K562 (cell line): Measurements from ENCODE around the gene PIEZO2. TPM values are rescaled to one million over a fixed set of nuclear protein-coding genes. Genes with fewer than 3 reads are reported as not detected.
"Not testable (repeated sequence)": the region's sequence is repeated elsewhere in the genome, so short reads cannot be mapped to it uniquely, and the experiment has no call there.

Experiments
- ATAC-seq: fragments of 200-7000 bp; cut with Tn5 transposase; 3 replicates; pipeline ENCODE4 v1.9.1; 2020; ENCODE audit warnings: moderate library complexity
- BruUV-seq: library from RNA; stranded (reverse); fragments of 400-500 nt; replicated peaks from 2 replicates; lab custom pipeline; 2021; lab: Mats Ljungman, UMichigan
- CTCF ChIA-PET: fragments of 300-600 bp; formaldehyde crosslinking; extraction: SDS; loops from one replicate; lab custom pipeline; 2021; ENCODE audit warnings: low intra/inter-chr PET ratio; lab: Yijun Ruan, JAX
- POLR2A ChIA-PET: fragments of 300-600, 350-650 bp; sonication (Branson Sonifier 250); formaldehyde crosslinking; extraction: SDS; loops from one replicate; lab custom pipeline; 2021; ENCODE audit warnings: antibody characterized with exemption, inconsistent platforms; lab: Yijun Ruan, JAX
- DNase-seq, 4 experiments: peaks; one replicate each; pipeline versions ENCODE4 v3.0.0 to v3.0.0-alpha.2; 2011 to 2018; ENCODE audit warnings: low spot score in 3 of 4, mixed read lengths in 3 of 4; ENCODE audit errors: extremely low read depth in 1 of 4
- FAIRE-seq: peaks from 2 replicates; lab custom pipeline; 2011; peaks lifted over from hg19 to GRCh38; lab: Jason Lieb, UNC
- H2AFZ ChIP-seq: 2 replicates; pipeline ENCODE4 v1.6.0; 2011; ENCODE audit warnings: low read depth, low read length, control low read depth, inconsistent platforms
- H3K27ac ChIP-seq: fragments of 200-600 bp; 3 replicates; pipeline ENCODE4 v1.8.0; 2011; ENCODE audit warnings: low read depth, mild to moderate bottlenecking, control low read depth, inconsistent platforms, low read length, moderate library complexity, mixed read lengths; ENCODE audit errors: extremely low read depth
- H3K27me3 ChIP-seq, 2 experiments: fragments of 300-600 bp in 1 of 2; 2 replicates in 1 of 2; 3 replicates in 1 of 2; pipeline versions ENCODE4 v1.6.0 to v1.8.0; 2011; ENCODE audit warnings: inconsistent platforms in 2 of 2, low read length in 2 of 2, mild to moderate bottlenecking in 1 of 2, mixed read lengths in 1 of 2, moderate library complexity in 1 of 2; ENCODE audit not compliant: control insufficient read depth in 2 of 2, insufficient read depth in 2 of 2
- H3K36me3 ChIP-seq: fragments of 300-600 bp; 3 replicates; pipeline ENCODE4 v1.8.0; 2011; ENCODE audit warnings: mild to moderate bottlenecking, low read length, inconsistent platforms; ENCODE audit not compliant: control insufficient read depth, insufficient read depth
- H3K4me1 ChIP-seq, 2 experiments: fragments of 200-600 bp in 1 of 2; replicated peaks in 1 of 2; 2 replicates in 1 of 2; 3 replicates in 1 of 2; pipeline versions ENCODE4 v1.5.1 to v1.8.0; 2011; ENCODE audit warnings: inconsistent platforms in 2 of 2, low read length in 2 of 2, mild to moderate bottlenecking in 1 of 2, mixed read lengths in 1 of 2, moderate library complexity in 1 of 2; ENCODE audit not compliant: control insufficient read depth in 2 of 2, insufficient read depth in 2 of 2
- H3K4me2 ChIP-seq: 2 replicates; pipeline ENCODE4 v1.6.1; 2011; ENCODE audit warnings: low read length, control low read depth, inconsistent platforms, mixed read lengths; ENCODE audit not compliant: insufficient read depth
- H3K4me3 ChIP-seq: fragments of 200-600 bp; sonication (generic), shearing (Covaris generic); 2 replicates; pipeline ENCODE4 v1.5.1; 2016; ENCODE audit warnings: control low read depth, inconsistent platforms
- H3K79me2 ChIP-seq: fragments of 200-600 bp; 3 replicates; pipeline ENCODE4 v1.8.0; 2011; ENCODE audit warnings: low read length, inconsistent platforms; ENCODE audit not compliant: control insufficient read depth, insufficient read depth
- H3K9ac ChIP-seq, 2 experiments: 2 replicates each; pipeline versions ENCODE4 v1.6.0 to v1.6.1; 2011; ENCODE audit warnings: low read depth in 2 of 2, low read length in 2 of 2, control low read depth in 1 of 2, inconsistent platforms in 1 of 2, mild to moderate bottlenecking in 1 of 2, mixed read lengths in 1 of 2; ENCODE audit not compliant: insufficient read depth in 1 of 2
- H3K9me1 ChIP-seq: one replicate; pipeline ENCODE4 v1.6.0; 2011; ENCODE audit warnings: inconsistent platforms, mild to moderate bottlenecking, low read length, moderate library complexity; ENCODE audit not compliant: control insufficient read depth, insufficient read depth
- H3K9me3 ChIP-seq: replicated peaks from 2 replicates; pipeline ENCODE4 v1.5.1; 2011; ENCODE audit warnings: low read depth, low read length, inconsistent platforms; ENCODE audit not compliant: control insufficient read depth, insufficient read depth
- H4K20me1 ChIP-seq: replicated peaks from 2 replicates; pipeline ENCODE4 v1.6.1; 2011; ENCODE audit warnings: low read length, inconsistent platforms, mixed read lengths; ENCODE audit not compliant: control insufficient read depth, insufficient read depth
- BRF1 ChIP-seq: IDR thresholded peaks from 3 replicates; pipeline ENCODE4 v1.6.1; 2011; ENCODE audit warnings: borderline replicate concordance, mild to moderate bottlenecking; ENCODE audit not compliant: insufficient read length; ENCODE audit errors: extremely low read depth
- WGBS: fragments of 100-300 bp; shearing (Covaris generic); methylation state at CpG from one replicate; pipeline ENCODE4 v1.1.6; 2016; ENCODE audit warnings: low coverage, mixed read lengths; ENCODE audit not compliant: insufficient coverage; ENCODE audit errors: missing lambda C conversion rate; 5-methylcytosine and 5-hydroxymethylcytosine counted together
- in situ Hi-C: fragments of 300-500 bp; cut with MboI; formaldehyde crosslinking; loops from 4 replicates; pipeline ENCODE4 v1.15.0; 2018; ENCODE audit warnings: inconsistent platforms, mixed read lengths
- intact Hi-C: fragments of 100-400 bp; cut with micrococcal nuclease; formaldehyde crosslinking; loops from 2 replicates; pipeline ENCODE4 v1.14.2; 2022
- polyA plus RNA-seq, 8 experiments: library from polyadenylated mRNA; depleted of rRNA in 4 of 8; stranded (reverse) in 5 of 8; unstranded in 3 of 8; fragments of >200 nt; fragmentation: Nextera tagmentation in 2 of 8; fragmentation: Illumina TruSeq in 1 of 8; extraction: Ambion mirVana in 2 of 8; extraction: Trizol in 1 of 8; gene quantifications; 2 replicates each; pipeline versions ENCODE4 v1.2.1 to v1.2.3, GENCODE V29; 2011 to 2014; ENCODE audit warnings: inconsistent platforms in 1 of 8, missing spikeins in 1 of 8
- total RNA-seq, 7 experiments: library from RNA; depleted of rRNA in 6 of 7; stranded (reverse); fragments of >200 nt in 6 of 7; fragmentation: Illumina TruSeq in 2 of 7; extraction: Trizol in 2 of 7; gene quantifications; 2 replicates each; pipeline versions ENCODE4 v1.2.1 to v1.2.3, GENCODE V29; 2011 to 2021; ENCODE audit warnings: low replicate concordance in 1 of 7

Gene PIEZO2
- total and polyA plus RNA-seq, 9 of the 15 experiments (the other 6 are each of a cell fraction or from before 2014, with no cell fraction given), result 0.54 to 4.1 (median 2.0) TPM

DNA sequence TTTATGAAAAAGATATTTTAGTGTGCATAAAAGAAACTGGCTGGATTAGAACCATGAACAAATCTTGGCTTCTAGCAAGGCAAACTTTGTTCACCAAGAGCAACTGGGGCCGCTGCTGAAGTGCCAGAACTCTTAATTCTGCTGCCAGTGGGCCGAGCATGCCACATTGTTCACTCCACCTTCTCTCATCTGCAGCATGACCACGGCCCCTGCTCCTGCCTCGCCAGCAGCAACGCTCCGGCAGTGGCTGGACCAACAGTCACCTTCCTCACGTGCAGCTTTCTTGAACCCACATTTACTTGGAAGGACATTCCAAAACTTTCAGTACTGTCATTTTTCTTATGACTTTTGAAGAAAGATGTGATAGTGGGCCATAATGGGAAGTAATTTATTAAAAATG lies 213.8 kb downstream of the PIEZO2 start:
- in situ Hi-C loops, result no loop called here
- no peaks in the 10 kb centered on the region for H3K9me1 ChIP-seq
- no peak for DNase-seq
- no peaks in the 10 kb centered on the region for H3K9me3 ChIP-seq
- no peak overlapping the region for H3K4me3 ChIP-seq
- no peak for FAIRE-seq
- H3K4me1 ChIP-seq, result no peaks in the 10 kb centered on the region
- no peak overlapping the region for H3K4me2 ChIP-seq
- H2AFZ ChIP-seq, result no peak overlapping the region
- TF ChIP-seq BRF1, result no peak
- whole genome bisulfite sequencing, result 4% methylated on average over 7 of the region's 7 CpGs
- intact Hi-C loops, result no loop called here
- H3K36me3 ChIP-seq, result no peaks in the 10 kb centered on the region
- H3K79me2 ChIP-seq, result no peaks in the 10 kb centered on the region
- no peaks in the 10 kb centered on the region for H3K27me3 ChIP-seq
- H4K20me1 ChIP-seq, result no peaks in the 10 kb centered on the region
- ATAC-seq, result no peak
- no TSS peak for BruUV-seq
- no peak overlapping the region for H3K9ac ChIP-seq
- POLR2A ChIA-PET, result no interaction called here
- no peak overlapping the region for H3K27ac ChIP-seq
- CTCF ChIA-PET, result no interaction called here

DNA sequence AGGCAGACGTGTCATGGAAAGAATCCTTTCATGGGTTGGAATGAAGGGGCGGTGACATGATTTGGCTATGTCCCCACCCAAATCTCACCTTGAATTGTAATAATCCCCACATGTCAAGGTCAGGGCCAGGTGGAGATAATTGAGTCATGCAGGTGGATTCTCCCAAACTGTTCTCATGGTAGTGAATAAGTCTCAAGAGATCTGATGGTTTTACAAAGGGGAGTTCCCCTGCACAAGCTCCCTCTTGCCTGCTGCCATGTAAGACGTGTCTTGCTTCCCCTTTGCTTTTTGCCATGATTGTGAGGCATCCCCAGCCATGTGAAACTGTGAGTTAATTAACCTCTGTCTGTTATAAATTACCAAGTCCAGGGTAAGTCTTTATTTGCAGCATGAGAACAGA lies 215.7 kb downstream of the PIEZO2 start:
- DNase-seq, BruUV-seq, ATAC-seq, H3K79me2 ChIP-seq, H3K9ac ChIP-seq, H3K9me3 ChIP-seq, H2AFZ ChIP-seq, H3K36me3 ChIP-seq, H3K9me1 ChIP-seq, in situ Hi-C loops, intact Hi-C loops, H3K4me1 ChIP-seq, FAIRE-seq, H3K27ac ChIP-seq, H4K20me1 ChIP-seq, H3K27me3 ChIP-seq, H3K4me3 ChIP-seq, H3K4me2 ChIP-seq, POLR2A ChIA-PET, CTCF ChIA-PET: not testable (repeated sequence)
- 3% methylated on average over 3 of the region's 3 CpGs for whole genome bisulfite sequencing
